PC-9 (cell line): ENCODE results near the gene MYL6B.

Experiments
- CTCF ChIP-seq: fragments of 200-600 bp; sonication (generic); conservative IDR thresholded peaks from 2 replicates; pipeline ENCODE4 v1.6.1; 2017; ENCODE audit warnings: mixed run types, antibody characterized with exemption, mild to moderate bottlenecking, moderate library complexity
- EZH2 ChIP-seq: fragments of 200-600 bp; sonication (generic); IDR thresholded peaks from 2 replicates; pipeline ENCODE4 v1.8.0; 2017; ENCODE audit warnings: antibody characterized with exemption, low read depth

GRCh38 chr12:56161690-56162351, 9.4 kb downstream of the MYL6B start:
- TF ChIP-seq CTCF (no peak), EZH2 (no peak)
